HG03378 (cell line): ENCODE results near the gene CHTF8.

Experiments
- ATAC-seq: cut with Tn5 transposase; IDR thresholded peaks from one replicate; pipeline ENCODE4 v1.9.1; 2021; ENCODE audit warnings: mild to moderate bottlenecking, moderate library complexity; ENCODE audit not compliant: unreplicated experiment

Gene CHTF8

DNA sequence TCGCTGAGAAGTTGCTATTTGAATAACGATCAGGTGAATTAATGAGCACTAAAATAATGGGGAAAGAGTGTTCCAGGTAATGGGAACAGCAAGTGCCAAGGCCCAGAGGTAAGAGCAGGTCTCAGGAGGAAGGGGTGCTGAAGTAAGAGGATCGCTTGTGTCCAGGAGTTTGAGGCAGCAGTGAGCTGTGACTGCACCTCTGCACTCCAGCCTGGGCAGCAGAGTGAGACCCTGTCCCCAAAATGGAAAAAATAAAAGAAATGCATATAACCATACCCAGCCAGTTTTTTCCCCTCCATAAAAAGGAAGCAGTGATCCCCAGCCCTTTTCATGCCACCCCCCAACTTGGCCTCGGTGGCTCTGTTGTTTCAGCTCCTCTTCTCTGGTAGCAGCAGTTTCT, 43.7 kb downstream of the CHTF8 start:
- no peak for ATAC-seq

DNA sequence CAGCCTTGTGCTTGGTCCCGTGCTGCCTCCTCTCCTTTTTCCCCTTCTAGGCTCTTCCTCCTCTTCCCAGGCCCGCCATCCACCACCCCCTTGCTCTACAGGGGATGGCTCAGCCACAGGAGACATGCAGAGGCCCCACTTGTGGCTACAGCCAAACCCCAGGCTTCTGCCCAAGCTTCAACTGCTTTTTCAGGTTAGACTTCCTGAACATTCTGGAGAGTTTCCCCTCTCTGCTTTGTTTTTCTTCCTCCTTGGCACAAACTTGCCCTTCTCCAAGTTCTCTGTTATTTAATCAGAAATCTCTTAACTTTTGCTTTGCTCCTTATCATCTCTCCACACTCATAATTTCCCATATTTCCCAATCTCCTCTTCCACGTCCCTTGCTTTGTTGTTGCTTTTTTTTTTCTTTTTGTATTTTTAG, 45.2 kb downstream of the CHTF8 start:
- no peak for ATAC-seq

- no peak for ATAC-seq
Observed at GRCh38 chr16:69085032-69085695, 47.2 kb downstream of the CHTF8 start.

GRCh38 chr16:69084289-69084688, 48.1 kb downstream of the CHTF8 start:
- ATAC-seq = no peak

DNA sequence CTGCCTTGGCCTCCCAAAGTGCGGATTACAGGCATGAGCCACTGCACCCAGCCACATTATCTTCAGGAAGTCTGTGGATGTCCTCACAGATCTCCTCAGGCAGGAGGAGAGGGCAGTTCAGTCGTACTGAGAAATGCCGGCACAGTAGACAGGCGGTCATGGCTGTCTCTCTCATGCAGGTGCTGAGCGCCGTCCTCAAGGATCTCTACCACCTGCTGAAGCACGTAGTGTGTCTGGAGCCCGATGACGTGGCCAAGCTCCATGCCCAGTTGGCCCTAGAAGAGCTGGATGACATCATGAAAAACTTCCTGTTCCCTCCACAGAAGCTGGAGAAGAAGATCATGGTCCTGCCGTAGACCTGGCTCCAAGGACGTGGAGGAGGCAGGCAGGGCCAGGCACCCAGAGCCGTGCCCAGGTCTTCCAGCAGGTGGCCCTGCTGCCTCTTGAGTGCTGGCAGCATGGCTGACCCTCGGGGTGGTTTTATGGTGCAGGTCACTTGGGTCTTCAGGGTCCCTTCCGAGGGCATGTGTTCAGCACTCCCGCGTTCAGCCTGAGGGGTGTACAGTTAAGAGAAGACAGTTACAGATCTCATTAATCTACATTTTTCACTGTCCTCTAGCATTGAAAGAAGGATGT, 49.0 kb downstream of the CHTF8 start:
- ATAC-seq = no peak

DNA sequence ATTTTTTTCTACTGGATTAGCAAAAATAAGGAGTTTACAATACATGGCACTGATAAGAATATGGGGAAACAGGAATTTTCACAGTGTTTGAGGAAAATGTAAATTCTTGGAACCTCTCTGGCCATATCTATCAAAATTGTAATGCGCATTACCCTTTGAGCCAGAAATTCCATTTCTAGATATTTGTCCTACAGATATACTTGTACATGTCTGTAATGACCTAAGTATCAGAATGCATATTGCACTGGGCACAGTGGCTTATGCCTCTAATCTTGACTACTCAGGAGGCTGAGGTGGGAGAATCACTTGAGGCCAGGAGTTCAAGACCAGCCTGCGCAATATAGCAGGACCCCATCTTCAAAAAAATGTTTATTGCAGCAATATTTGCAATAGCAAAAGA, 52.7 kb downstream of the CHTF8 start:
- ATAC-seq = no peak

DNA sequence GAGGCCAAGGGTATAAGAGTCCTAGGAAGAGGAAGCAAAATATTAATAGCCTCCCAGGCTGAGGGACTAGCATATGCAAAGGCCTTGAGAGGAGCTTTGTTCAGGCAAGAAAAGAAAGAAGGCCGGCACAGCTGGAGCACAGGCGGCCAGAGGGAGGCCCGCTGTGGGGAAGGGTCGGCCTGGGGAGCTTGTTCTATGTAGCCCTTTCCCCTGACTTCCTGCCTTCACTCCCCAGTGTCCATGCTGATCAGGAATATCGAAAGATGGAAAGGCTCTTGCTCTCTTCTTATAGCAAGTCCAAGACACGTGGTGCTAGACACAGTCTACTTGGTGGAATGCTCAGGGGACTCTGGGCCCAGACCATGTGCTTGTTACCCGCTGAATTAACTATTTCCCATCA, 54.3 kb downstream of the CHTF8 start:
- no peak for ATAC-seq

- ATAC-seq = no peak
Observed at GRCh38 chr16:69077251-69077650, 55.1 kb downstream of the CHTF8 start.

DNA sequence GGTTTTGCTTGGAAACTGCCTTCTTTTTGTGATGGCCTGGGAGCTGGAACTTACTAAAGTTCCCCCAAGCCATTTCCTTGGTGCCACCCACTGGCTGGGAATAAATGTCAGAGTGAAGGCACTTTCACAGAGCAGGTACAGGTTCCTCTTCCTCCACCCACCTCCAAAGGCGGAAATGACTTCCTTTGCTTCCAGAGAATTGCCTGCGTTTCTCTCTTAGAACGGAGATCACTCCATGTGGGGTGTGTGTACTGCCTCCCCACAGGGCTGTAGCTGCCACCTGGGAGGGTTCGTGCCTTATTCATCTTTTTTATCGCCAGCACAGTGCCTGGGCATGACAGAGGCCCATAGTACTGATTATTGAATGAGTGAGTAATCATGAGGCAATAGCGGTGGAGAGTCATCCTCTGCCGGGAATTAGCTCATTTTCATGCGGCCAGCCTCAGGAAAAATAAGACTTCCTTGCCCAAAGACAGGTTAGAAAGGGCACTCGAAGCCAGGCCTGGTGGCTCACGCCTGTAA, 59.1 kb downstream of the CHTF8 start:
- ATAC-seq = no peak

GRCh38 chr16:69072640-69072974, 59.8 kb downstream of the CHTF8 start:
- no peak for ATAC-seq

DNA sequence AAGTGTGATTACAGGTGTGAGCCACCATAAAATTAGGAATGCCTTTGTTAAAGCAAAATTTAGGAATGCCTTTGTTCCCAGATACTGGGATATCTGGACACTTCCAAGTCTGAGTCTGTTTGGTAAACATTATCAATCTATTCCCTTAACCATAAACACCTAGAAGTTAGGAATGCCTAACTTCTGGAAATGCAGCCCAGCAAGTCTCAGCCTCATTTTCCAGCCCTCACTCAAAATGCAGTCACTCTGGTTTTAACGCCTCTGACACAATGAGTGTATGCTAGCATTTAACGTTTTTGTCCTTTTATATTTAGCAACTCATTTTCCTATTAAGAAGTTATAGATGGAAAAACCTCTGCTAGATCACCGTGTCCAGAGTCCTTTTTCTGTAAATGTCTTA, 61.4 kb downstream of the CHTF8 start:
- ATAC-seq = no peak

DNA sequence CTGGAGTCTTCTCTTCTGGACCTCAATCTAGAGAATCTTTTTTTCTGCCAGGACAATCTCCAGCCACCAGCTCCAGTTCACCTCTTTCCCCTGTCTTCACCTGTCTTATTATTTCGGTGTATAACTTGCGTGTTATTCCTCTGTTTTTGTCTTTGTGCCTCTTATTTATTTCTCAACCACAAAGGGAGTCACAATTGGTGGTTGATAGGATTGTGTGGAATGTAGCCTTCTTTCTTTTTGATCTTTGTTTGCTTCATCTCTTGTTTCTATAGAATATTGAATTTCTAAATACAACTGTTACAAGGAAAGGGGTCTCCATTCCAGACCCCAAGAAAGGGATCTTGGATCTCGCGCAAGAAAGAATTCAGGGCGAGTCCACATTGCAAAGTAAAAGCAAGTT, 62.9 kb downstream of the CHTF8 start:
- no peak for ATAC-seq
